ENCODE data around the gene POLN.

Gene POLN

DNA sequence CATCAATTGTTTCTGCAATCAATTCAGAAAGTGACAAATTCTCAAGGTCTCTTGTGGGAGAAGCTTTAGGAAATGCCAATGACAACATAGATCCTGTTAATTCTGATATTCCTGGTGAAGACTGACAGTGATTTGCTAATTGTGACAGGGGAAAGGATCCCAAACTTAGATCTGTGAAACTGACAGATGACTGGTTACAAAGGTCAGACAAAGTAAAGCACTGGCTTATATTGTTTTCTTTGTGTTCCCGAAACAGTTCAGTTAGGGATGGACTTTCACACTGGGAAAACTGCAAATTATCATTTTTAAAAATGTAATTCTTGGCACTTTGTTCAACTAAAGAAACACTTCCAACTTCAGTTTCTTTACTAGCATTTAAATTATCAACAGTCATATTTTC, 152.7 kb downstream of the POLN start:
- TF ChIP-seq FOXP2 (optimal IDR thresholded peaks at IDR 0.05; ENCODE audit: borderline replicate concordance, extremely low read depth, extremely low read length, insufficient read depth) (no peak), POLR2AphosphoS5 (IDR thresholded peaks at IDR 0.05; ENCODE audit: low read depth, low read length) (no peak), TAF1 (IDR thresholded peaks at IDR 0.05; ENCODE audit: borderline replicate concordance, insufficient read depth, low read length) (no peak), SIN3A (IDR thresholded peaks at IDR 0.05; ENCODE audit: borderline replicate concordance, insufficient read depth, low read length) (no peak)
- TF ChIP-seq, protein P1, sequence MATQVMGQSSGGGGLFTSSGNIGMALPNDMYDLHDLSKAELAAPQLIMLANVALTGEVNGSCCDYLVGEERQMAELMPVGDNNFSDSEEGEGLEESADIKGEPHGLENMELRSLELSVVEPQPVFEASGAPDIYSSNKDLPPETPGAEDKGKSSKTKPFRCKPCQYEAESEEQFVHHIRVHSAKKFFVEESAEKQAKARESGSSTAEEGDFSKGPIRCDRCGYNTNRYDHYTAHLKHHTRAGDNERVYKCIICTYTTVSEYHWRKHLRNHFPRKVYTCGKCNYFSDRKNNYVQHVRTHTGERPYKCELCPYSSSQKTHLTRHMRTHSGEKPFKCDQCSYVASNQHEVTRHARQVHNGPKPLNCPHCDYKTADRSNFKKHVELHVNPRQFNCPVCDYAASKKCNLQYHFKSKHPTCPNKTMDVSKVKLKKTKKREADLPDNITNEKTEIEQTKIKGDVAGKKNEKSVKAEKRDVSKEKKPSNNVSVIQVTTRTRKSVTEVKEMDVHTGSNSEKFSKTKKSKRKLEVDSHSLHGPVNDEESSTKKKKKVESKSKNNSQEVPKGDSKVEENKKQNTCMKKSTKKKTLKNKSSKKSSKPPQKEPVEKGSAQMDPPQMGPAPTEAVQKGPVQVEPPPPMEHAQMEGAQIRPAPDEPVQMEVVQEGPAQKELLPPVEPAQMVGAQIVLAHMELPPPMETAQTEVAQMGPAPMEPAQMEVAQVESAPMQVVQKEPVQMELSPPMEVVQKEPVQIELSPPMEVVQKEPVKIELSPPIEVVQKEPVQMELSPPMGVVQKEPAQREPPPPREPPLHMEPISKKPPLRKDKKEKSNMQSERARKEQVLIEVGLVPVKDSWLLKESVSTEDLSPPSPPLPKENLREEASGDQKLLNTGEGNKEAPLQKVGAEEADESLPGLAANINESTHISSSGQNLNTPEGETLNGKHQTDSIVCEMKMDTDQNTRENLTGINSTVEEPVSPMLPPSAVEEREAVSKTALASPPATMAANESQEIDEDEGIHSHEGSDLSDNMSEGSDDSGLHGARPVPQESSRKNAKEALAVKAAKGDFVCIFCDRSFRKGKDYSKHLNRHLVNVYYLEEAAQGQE (IDR thresholded peaks at IDR 0.05; ENCODE audit: insufficient read depth in 1 of 2, low read depth in 2 of 2, low read length in 2 of 2), result no peak

DNA sequence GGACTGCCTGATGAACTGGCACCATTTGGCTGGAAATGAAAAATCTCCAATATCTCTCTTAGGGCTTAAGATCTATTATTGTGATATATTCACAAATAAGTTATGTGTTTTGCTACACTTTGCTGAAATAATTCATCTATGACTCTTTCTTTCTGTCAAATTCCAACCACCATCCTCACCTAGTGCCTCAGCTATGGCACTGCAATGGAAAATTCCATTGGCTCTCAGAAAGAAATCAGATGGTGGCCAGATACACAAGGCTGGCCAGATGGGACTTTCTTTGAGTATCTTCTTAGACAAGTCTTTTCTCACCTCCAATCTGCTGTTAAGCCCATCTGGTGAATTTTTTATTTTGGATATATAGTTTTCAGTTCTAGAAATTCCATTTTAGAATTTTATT, 154.8 kb downstream of the POLN start:
- TF ChIP-seq POLR2AphosphoS5 (IDR thresholded peaks at IDR 0.05; ENCODE audit: low read depth, low read length) (no peak), FOXP2 (optimal IDR thresholded peaks at IDR 0.05; ENCODE audit: borderline replicate concordance, extremely low read depth, extremely low read length, insufficient read depth) (no peak), SIN3A (IDR thresholded peaks at IDR 0.05; ENCODE audit: borderline replicate concordance, insufficient read depth, low read length) (no peak), TAF1 (IDR thresholded peaks at IDR 0.05; ENCODE audit: borderline replicate concordance, insufficient read depth, low read length) (no peak)
- TF ChIP-seq, protein P1 (IDR thresholded peaks at IDR 0.05; ENCODE audit: insufficient read depth in 1 of 2, low read depth in 2 of 2, low read length in 2 of 2), result no peak

DNA sequence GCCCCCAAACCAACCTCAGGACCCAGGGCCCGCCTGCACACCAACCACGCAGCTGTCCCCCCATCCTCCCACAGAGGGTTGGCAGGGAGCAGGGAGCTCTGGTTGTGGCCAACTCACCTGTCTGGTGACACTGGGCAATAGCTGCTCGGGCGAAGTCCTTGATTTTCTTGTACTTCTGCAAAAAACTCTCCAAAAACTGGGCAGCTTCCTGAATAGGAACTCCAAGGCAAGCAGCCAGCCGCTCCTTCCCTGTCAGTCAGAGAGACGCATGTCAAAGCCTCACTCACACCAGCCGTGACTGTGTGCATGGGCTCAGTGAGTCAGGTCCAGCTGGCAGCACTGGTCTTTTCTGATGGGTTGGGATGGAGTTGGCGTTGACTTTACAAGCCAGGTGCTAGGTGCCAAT, 156.4 kb downstream of the POLN start:
- TF ChIP-seq SIN3A (IDR thresholded peaks at IDR 0.05; ENCODE audit: borderline replicate concordance, insufficient read depth, low read length) (no peak), FOXP2 (optimal IDR thresholded peaks at IDR 0.05; ENCODE audit: borderline replicate concordance, extremely low read depth, extremely low read length, insufficient read depth) (no peak), POLR2AphosphoS5 (IDR thresholded peaks at IDR 0.05; ENCODE audit: low read depth, low read length) (no peak), TAF1 (IDR thresholded peaks at IDR 0.05; ENCODE audit: borderline replicate concordance, insufficient read depth, low read length) (no peak)
- TF ChIP-seq, protein P1 (IDR thresholded peaks at IDR 0.05; ENCODE audit: insufficient read depth in 1 of 2, low read depth in 2 of 2, low read length in 2 of 2), result no peak

DNA sequence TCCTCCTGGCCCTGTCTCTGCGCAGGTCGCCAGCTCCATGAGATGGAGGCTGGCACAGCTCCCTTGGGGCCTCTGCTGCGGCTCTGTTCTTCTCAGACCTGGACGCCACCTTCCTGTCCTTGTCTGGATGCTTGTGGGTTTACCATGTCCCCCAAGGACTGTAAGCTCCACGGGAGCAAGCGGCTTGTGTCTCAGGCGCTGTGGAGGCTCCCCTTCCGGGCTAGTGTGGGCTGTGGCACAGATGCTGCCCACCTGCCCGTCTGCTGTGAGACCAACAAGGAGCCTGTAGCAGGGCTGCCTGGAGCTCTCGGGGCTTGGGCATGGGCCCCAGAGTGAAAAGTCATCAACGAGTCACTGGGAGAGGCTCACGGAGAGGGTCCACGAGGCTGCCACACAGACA, 157.6 kb downstream of the POLN start:
- TF ChIP-seq TAF1 (IDR thresholded peaks at IDR 0.05; ENCODE audit: borderline replicate concordance, insufficient read depth, low read length) (no peak), FOXP2 (optimal IDR thresholded peaks at IDR 0.05; ENCODE audit: borderline replicate concordance, extremely low read depth, extremely low read length, insufficient read depth) (no peak), POLR2AphosphoS5 (IDR thresholded peaks at IDR 0.05; ENCODE audit: low read depth, low read length) (no peak)

DNA sequence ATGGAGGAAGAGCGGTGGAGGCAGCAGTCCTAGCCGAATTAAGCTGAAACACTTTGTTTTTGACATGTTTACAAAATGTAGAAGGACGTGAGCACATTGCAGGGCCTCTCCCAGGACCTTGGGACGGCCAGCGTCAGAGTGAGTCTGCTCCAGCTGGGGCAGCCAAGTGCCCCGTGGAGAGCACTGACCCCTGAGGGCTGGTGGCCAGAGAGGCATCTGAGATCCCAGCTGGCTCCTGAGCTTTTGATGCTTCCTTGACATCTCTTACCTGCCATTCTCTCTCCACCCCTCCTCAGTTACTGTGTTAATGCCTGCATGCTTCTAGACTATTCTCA, 158.1 kb downstream of the POLN start:
- TF ChIP-seq, protein P1 (IDR thresholded peaks at IDR 0.05; ENCODE audit: insufficient read depth in 1 of 2, low read depth in 2 of 2, low read length in 2 of 2), result no peak
- TF ChIP-seq SIN3A (IDR thresholded peaks at IDR 0.05; ENCODE audit: borderline replicate concordance, insufficient read depth, low read length), result no peak
